HUES48 (cell line): ENCODE data around the gene SAFB2.
A peak's percentile ranks its signal among the peaks of the same experiment; 100 is the strongest.

Experiments
- H3K27ac ChIP-seq: one replicate; pipeline ENCODE4 v1.7.0; 2013; ENCODE audit warnings: low read depth, low read length, inconsistent platforms
- H3K27me3 ChIP-seq: 2 replicates; pipeline ENCODE4 v1.6.1; 2013; ENCODE audit warnings: mild to moderate bottlenecking, low read length; ENCODE audit not compliant: control insufficient read depth, insufficient read depth
- H3K36me3 ChIP-seq: 2 replicates; pipeline ENCODE4 v1.6.1; 2013; ENCODE audit warnings: low read length; ENCODE audit not compliant: control insufficient read depth, insufficient read depth
- H3K4me1 ChIP-seq: 2 replicates; pipeline ENCODE4 v1.6.1; 2013; ENCODE audit warnings: mild to moderate bottlenecking, low read length; ENCODE audit not compliant: control insufficient read depth, insufficient read depth
- H3K4me3 ChIP-seq: 2 replicates; pipeline ENCODE4 v1.5.1; 2013; ENCODE audit warnings: mild to moderate bottlenecking, low read depth, low read length
- H3K9ac ChIP-seq: 2 replicates; pipeline ENCODE4 v1.6.1; 2013; ENCODE audit warnings: mild to moderate bottlenecking, low read depth, low read length, moderate library complexity
- H3K9me3 ChIP-seq: 2 replicates; pipeline ENCODE4 v1.6.1; 2013; ENCODE audit warnings: low read length; ENCODE audit not compliant: control insufficient read depth, insufficient read depth

The SAFB2 gene

GRCh38 chr19:5622465-5623396 lies at the start of gene SAFB2, which contains the start of gene SAFB:
SAFB2 (minus strand) TSS chr19:5622776; CDS start chr19:5622715, 61 bp downstream.
SAFB (plus strand) TSS chr19:5623083; CDS start chr19:5623206, 123 bp downstream.
- peak within 1 kb of the TSS; percentile 96 for H3K27ac ChIP-seq
- no peaks in the 10 kb centered on the region for H3K9me3 ChIP-seq
- H3K4me1 ChIP-seq, result peaks cover 19% of the 10 kb centered on the region
- H3K36me3 ChIP-seq, result peaks cover 63% of the 10 kb centered on the region
- H3K27me3 ChIP-seq, result no peaks in the 10 kb centered on the region
- peak within 1 kb of the TSS; percentile 93 for H3K9ac ChIP-seq
- H3K4me3 ChIP-seq, result peak within 1 kb of the TSS; percentile 83

DNA sequence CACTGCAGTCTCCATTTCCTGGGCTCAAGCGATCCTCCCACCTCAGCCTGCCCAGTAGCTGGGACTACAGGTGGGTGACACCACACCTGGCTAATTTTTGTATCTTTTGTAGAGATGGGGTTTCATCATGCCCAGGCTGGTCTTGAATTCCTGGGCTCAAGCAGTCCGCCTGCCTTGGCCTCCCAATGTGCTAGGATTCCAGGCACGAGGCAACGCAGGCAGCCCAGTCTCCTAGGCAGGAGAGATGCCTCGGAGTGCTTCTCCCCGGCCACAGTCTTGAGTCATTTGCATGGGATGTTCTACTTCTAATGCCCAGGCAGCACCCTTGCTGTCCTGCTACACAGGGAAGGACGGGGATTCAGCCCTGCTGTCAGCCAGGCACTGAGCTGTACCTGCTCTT lies 49.0 kb upstream of the SAFB2 start:
- H3K9me3 ChIP-seq, result no peaks in the 10 kb centered on the region
- H3K4me1 ChIP-seq, result peaks cover 7% of the 10 kb centered on the region; the same call in 1 of the 2 replicates
- H3K27me3 ChIP-seq, result no peaks in the 10 kb centered on the region
- H3K4me3 ChIP-seq, result no peak overlapping the region
- no peak overlapping the region for H3K9ac ChIP-seq
- peaks cover 40% of the 10 kb centered on the region for H3K36me3 ChIP-seq
- H3K27ac ChIP-seq, result no peak overlapping the region

DNA sequence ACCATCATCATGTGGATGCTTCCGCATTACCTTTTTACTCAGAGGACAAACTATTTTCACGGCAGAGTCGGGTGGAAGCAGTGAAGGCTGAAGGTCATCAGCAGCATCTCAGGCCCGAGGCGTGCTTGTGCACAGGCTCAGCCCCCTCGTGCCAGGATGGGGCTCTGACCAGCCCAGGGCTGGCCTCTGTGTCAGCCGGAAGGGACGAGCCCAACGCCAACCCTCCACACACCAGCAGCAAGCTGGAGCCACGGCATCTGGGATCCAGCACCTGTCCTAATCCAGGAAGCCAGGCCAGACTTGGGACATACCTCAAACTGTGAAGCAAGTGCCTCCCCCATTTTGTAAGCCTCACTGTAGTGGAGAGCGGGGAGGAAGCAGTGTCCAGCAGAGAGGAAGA lies 46.6 kb upstream of the SAFB2 start:
- Histone ChIP-seq H3K9me3 (no peaks in the 10 kb centered on the region), H3K4me1 (peaks cover 7% of the 10 kb centered on the region; the same call in 1 of the 2 replicates), H3K4me3 (no peak overlapping the region), H3K27ac (no peak overlapping the region), H3K9ac (no peak overlapping the region), H3K27me3 (no peaks in the 10 kb centered on the region), H3K36me3 (peaks cover 64% of the 10 kb centered on the region)

GRCh38 chr19:5667751-5668271 lies 45.2 kb upstream of the SAFB2 start:
- Histone ChIP-seq H3K4me1 (peaks cover 7% of the 10 kb centered on the region; the same call in 1 of the 2 replicates), H3K9ac (no peak overlapping the region), H3K9me3 (no peaks in the 10 kb centered on the region), H3K4me3 (no peak overlapping the region), H3K27me3 (no peaks in the 10 kb centered on the region), H3K36me3 (peaks cover 74% of the 10 kb centered on the region), H3K27ac (peak overlapping the region; percentile 17)

DNA sequence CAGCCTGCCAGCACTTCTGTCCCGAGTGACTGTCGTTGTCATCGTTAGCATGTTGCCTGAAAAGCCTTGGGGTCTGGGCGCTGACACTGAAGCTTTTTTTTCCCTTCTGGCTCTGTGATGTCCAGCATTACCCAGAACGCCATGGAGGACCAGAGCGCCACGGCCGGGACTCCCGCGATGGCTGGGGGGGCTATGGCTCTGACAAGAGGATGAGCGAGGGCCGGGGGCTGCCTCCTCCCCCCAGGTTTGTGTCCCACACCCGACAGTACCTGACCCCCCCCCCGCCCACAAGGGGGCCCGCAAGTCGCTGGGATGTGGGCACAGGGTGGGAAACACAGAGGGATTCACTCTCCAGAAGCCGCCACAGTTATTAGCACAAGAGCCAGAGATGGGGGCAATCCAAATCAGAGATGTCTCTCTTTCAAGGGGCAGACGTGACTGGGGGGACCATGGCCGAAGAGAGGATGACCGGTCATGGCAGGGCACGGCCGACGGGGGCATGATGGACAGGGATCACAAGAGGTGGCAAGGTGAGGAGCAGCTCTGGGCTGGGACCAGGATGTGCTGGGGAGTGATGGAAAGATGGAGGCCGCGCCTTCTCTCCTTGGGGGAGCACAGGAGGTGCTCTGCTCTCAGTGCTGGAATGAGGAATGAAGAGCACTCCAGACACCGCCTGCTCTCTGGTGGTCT lies 44.5 kb upstream of the SAFB2 start:
- Histone ChIP-seq H3K27ac (peak overlapping the region; percentile 17), H3K4me3 (no peak overlapping the region), H3K4me1 (peaks cover 7% of the 10 kb centered on the region; the same call in 1 of the 2 replicates), H3K9me3 (no peaks in the 10 kb centered on the region), H3K27me3 (no peaks in the 10 kb centered on the region), H3K9ac (no peak overlapping the region), H3K36me3 (peaks cover 81% of the 10 kb centered on the region)

GRCh38 chr19:5665781-5666513 lies 43.4 kb upstream of the SAFB2 start:
- no peak overlapping the region for H3K4me3 ChIP-seq
- H3K36me3 ChIP-seq, result peaks cover 88% of the 10 kb centered on the region
- no peaks in the 10 kb centered on the region for H3K9me3 ChIP-seq
- peaks cover 7% of the 10 kb centered on the region; the same call in 1 of the 2 replicates for H3K4me1 ChIP-seq
- no peaks in the 10 kb centered on the region for H3K27me3 ChIP-seq
- H3K9ac ChIP-seq, result no peak overlapping the region
- H3K27ac ChIP-seq, result no peak overlapping the region

- Histone ChIP-seq H3K36me3 (peaks cover 98% of the 10 kb centered on the region), H3K4me1 (peaks cover 7% of the 10 kb centered on the region; the same call in 1 of the 2 replicates), H3K9ac (no peak overlapping the region), H3K27ac (no peak overlapping the region), H3K9me3 (no peaks in the 10 kb centered on the region), H3K4me3 (no peak overlapping the region), H3K27me3 (no peaks in the 10 kb centered on the region)
Measured at GRCh38 chr19:5664515-5664914, 41.9 kb upstream of the SAFB2 start.

DNA sequence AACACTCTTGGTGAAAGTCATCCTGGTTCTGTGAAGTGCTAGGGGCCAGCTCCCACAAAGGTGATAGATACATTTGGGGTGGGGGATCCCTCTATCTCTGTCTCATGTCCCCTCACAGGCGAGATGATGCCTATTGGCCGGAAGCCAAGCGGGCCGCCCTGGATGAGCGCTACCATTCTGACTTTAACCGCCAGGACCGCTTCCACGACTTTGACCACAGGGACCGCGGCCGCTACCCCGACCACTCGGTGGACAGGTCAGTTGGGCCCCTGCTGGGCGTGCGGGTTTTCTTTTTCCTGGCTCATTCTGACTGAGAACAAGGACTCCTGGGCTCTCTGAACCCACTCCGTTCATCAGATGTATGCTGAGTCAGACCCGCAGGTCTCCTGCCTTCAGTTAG lies 41.3 kb upstream of the SAFB2 start:
- Histone ChIP-seq H3K27me3 (no peaks in the 10 kb centered on the region), H3K9me3 (no peaks in the 10 kb centered on the region), H3K4me1 (peaks cover 7% of the 10 kb centered on the region; the same call in 1 of the 2 replicates), H3K9ac (no peak overlapping the region), H3K4me3 (no peak overlapping the region), H3K36me3 (peaks cover 96% of the 10 kb centered on the region), H3K27ac (no peak overlapping the region)

DNA sequence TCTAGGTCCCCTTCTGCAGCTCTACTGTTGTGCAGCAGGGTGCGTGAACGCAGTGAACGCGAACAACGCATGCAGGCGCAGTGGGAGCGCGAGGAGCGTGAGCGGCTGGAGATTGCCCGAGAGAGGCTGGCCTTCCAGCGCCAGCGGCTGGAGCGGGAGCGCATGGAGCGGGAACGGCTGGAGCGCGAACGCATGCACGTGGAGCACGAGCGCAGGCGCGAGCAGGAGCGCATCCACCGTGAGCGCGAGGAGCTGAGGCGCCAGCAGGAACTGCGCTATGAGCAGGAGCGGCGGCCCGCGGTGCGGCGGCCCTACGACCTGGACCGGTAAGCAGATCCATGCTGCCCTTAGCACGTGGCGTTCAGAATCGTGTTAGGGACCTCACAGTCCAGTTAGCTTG lies 38.9 kb upstream of the SAFB2 start:
- no peaks in the 10 kb centered on the region for H3K4me1 ChIP-seq
- H3K9me3 ChIP-seq, result no peaks in the 10 kb centered on the region
- no peak overlapping the region for H3K27ac ChIP-seq
- H3K27me3 ChIP-seq, result no peaks in the 10 kb centered on the region
- no peak overlapping the region for H3K4me3 ChIP-seq
- no peak overlapping the region for H3K9ac ChIP-seq
- peaks cover 90% of the 10 kb centered on the region for H3K36me3 ChIP-seq

DNA sequence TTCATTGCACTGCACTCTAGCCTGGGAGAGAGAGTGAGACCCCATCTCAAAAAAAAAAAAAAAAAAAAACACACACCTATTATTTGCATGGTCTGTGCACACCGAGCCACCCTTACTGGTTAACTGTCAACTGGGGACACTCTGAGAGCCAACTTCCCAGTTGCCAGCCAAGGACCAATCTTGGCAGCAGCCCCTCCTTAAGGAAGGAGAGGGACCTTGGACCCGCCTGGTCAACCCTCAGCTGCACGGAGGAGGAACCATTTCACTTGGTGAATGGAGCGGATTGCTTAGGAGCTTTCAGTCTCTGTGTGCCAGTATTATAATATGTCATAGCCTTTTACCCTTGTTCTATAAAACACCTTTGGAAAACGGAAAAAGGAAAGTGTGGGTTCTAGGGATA lies 32.8 kb upstream of the SAFB2 start:
- H3K4me3 ChIP-seq, result no peak overlapping the region
- no peak overlapping the region for H3K9ac ChIP-seq
- H3K27ac ChIP-seq, result no peak overlapping the region
- no peaks in the 10 kb centered on the region for H3K9me3 ChIP-seq
- peaks cover 88% of the 10 kb centered on the region for H3K36me3 ChIP-seq
- H3K27me3 ChIP-seq, result no peaks in the 10 kb centered on the region
- no peaks in the 10 kb centered on the region for H3K4me1 ChIP-seq
